Erythroblast (primary cell): ENCODE results near the gene DDX31.

Source experiments
- GATA1 ChIP-seq: IDR thresholded peaks from 2 replicates; pipeline ENCODE4 v1.6.1; 2011; ENCODE audit warnings: low read depth, mild to moderate bottlenecking, control low read depth, low read length, moderate library complexity
- POLR2A ChIP-seq: IDR thresholded peaks from 2 replicates; pipeline ENCODE4 v1.6.1; 2011; ENCODE audit warnings: mild to moderate bottlenecking, low read length

- no peak for TF ChIP-seq POLR2A
- TF ChIP-seq GATA1: no peak
These were observed 25.5 kb downstream of the DDX31 start for GRCh38 chr9:132644251-132644650.
